COR-L47 (cell line): ENCODE measurements around the gene FBXW8.

ENCODE experiments used
- DNase-seq: peaks from one replicate; lab custom pipeline; 2025; lab: John Stamatoyannopoulos, UW

The FBXW8 gene

GRCh38 chr12:116885491-116885890 lies 25.3 kb upstream of the FBXW8 start:
- DNase-seq = no peak

- DNase-seq = no peak
Observed at GRCh38 chr12:116887244-116887643, 23.5 kb upstream of the FBXW8 start.

- no peak for DNase-seq
Observed at GRCh38 chr12:116887897-116888296, 22.9 kb upstream of the FBXW8 start.

GRCh38 chr12:116890330-116890729 lies 20.4 kb upstream of the FBXW8 start:
- no peak for DNase-seq

DNA sequence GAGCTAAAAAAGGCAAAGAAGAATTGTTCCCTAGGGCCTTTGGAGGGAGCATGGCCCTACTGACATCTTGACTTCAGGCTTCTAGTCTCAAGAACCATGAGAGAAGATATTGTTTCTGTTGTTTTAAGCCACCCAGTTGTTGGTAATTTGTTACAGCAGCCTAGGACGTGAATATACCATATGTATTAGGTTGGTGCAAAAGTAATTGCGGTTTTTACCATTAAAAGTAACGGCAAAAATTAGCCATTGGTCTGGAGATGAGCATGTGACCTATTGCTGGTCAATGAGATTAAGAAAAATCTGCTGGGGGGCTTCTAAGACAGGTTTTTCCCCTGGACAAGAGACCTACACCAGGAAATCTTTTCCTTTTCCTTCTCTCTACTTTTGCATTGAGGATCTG lies 19.7 kb upstream of the FBXW8 start:
- DNase-seq = no peak

GRCh38 chr12:116892349-116893140 lies 18.2 kb upstream of the FBXW8 start:
- DNase-seq = no peak

- DNase-seq = no peak
Observed at GRCh38 chr12:116894913-116895312, 15.8 kb upstream of the FBXW8 start.

- DNase-seq = no peak
Observed at GRCh38 chr12:116896411-116896924, 14.3 kb upstream of the FBXW8 start.

GRCh38 chr12:116897476-116897875 lies 13.3 kb upstream of the FBXW8 start:
- no peak for DNase-seq

DNA sequence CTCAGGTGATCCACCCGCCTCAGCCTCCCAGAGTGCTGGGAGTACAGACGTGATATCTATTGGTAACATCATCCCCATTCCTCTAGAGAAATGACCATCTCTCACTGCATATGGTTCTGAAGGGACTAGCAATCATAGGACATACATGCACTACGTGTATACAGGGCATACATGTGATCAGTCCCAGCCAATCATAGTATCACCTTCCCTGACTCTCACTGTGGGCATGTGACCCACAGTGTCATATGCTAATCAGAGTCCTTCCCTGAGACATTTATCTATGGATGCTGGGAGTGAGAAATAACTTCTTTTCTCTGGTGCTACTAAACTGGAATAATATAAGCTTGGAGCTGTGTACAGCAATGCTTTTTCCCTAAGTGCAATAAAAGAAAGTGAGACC lies 12.1 kb upstream of the FBXW8 start:
- no peak for DNase-seq

GRCh38 chr12:116901612-116902011 lies 9.1 kb upstream of the FBXW8 start:
- no peak for DNase-seq

GRCh38 chr12:116903818-116904217 lies 6.9 kb upstream of the FBXW8 start:
- DNase-seq = no peak

- no peak for DNase-seq
Observed at GRCh38 chr12:116906285-116906684, 4.5 kb upstream of the FBXW8 start.

GRCh38 chr12:116910280-116910644 lies 488 bp upstream of the FBXW8 start:
- no peak for DNase-seq

- no peak for DNase-seq
Observed at GRCh38 chr12:116915326-116915725, 4.6 kb downstream of the FBXW8 start.

GRCh38 chr12:116916122-116916521 lies 5.4 kb downstream of the FBXW8 start:
- DNase-seq = no peak

- DNase-seq = no peak
Observed at GRCh38 chr12:116916714-116917114, 6.0 kb downstream of the FBXW8 start.

- no peak for DNase-seq
Observed at GRCh38 chr12:116918464-116918863, 7.7 kb downstream of the FBXW8 start.

DNA sequence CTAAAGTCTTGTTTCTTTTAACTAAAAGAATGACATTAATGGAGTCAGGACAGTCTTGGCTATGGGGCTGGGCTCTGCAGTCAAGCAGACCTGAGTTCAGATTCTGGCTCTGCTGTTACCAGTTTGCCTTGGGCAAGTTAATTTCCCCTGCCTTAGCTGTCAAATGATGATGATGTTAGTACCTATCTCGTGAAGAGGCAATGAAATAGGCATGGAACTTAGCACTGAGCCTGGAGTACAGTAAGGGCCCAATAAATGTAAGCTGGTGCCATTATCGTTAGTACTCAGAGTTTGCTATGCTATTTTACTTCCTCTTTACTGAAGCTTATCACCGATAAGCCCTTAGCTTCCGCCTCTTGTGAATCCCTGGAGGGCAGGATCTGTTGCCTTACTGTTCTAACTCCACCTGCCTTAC lies 8.5 kb downstream of the FBXW8 start:
- no peak for DNase-seq

DNA sequence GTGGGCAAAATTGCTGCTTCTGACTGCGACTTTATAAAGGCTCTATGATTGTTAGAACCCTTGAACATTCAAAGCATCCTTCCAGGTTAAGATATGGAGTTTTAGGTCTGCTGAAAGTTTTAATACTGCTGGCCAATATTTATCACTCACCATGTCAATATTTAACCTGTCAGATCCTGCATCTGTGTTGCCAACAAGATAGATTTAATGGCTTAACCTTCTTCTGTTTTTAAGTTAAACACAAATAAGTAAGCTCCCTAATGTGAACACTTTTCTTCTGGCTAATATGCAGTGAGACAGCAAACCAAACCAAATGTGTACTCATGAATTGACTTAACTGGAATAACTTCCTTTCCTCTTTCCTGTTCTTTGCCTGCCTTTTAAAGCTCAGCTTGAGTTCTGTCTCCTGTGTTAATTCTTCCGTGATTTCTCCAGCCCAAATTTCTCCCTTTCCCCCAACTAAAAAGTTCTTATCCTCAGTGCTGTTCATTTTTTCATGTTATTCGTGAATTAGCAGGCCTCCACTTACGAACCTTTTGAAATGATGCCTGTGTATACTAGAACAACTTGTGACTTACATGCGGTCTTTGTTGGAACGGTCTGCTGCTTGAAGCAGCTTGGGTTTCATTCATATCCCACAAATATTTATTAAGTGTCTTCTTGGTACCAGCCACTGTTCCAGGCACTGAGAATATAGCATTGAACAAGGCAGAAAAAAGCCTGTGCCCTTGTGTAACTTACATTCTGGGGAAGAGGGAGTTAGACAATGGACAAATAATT lies 9.1 kb downstream of the FBXW8 start:
- no peak for DNase-seq

GRCh38 chr12:116920939-116921338 lies 10.2 kb downstream of the FBXW8 start:
- DNase-seq = no peak

- no peak for DNase-seq
Observed at GRCh38 chr12:116922194-116922897, 11.6 kb downstream of the FBXW8 start.
